Vagina (tissue), 2 donors: ENCODE results near the gene FKBP3.

Source experiments
- CTCF ChIP-seq, 3 experiments: fragments of 450-650 bp in 2 of 3; fragments of 200-600 bp in 1 of 3; sonication (generic) in 1 of 3; IDR thresholded peaks; one replicate each; pipeline ENCODE4 v1.5.1; 2017 to 2019; ENCODE audit warnings: antibody characterized with exemption in 3 of 3, mild to moderate bottlenecking in 2 of 3, moderate library complexity in 2 of 3
- POLR2A ChIP-seq, 2 donors: fragments of 450-650 bp; IDR thresholded peaks; one replicate each; pipeline ENCODE4 v1.6.1; 2017; ENCODE audit warnings: antibody characterized with exemption in 2 of 2, mild to moderate bottlenecking in 2 of 2, moderate library complexity in 2 of 2
- POLR2AphosphoS5 ChIP-seq, 2 donors: sonication (generic); formaldehyde crosslinking; IDR thresholded peaks; one replicate each; pipeline ENCODE4 v1.9.0; 2017; ENCODE audit warnings: antibody characterized with exemption in 2 of 2, mild to moderate bottlenecking in 2 of 2, low read depth in 1 of 2; ENCODE audit not compliant: insufficient read depth in 1 of 2

DNA sequence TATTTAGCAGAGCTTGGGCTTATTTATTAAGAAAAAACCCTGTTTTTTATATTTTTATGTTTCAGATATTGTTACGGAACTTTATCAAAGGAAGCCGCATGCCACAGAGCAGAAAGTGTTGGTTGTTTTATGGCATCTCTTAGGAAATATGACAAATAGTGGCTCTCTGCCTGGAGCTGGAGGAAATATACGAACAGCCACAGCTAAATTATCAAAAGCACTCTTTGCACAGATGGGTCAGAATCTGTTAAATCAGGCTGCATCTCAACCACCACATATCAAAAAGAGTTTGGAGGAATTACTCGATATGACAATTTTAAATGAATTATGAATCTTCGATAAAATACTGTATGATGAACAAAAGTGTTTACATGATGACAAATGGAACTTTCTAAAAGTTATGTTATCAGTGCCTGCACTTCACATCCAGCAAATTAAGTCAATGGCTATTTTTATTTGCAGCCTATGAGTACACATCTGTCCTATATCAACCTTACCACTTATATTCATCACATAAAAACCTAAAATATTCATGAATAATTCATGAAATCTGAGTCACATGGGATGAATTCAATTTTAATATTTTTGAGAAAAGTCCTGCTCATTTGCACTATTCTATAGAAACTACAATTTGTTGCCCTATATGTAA is 60.9 kb downstream of the FKBP3 start:
- TF ChIP-seq POLR2A (IDR thresholded peaks at IDR 0.05) = no peak
- TF ChIP-seq CTCF (IDR thresholded peaks at IDR 0.05) = no peak
- TF ChIP-seq POLR2AphosphoS5 (IDR thresholded peaks at IDR 0.05; ENCODE audit: insufficient read depth in 1 of 2, low read depth in 1 of 2) = no peak
